Astrocyte (in vitro differentiated cells and primary cell): ENCODE measurements around the gene FSTL4. TPM values are rescaled to one million over a fixed set of nuclear protein-coding genes. Genes with fewer than 3 reads are reported as not detected.

Source experiments
- DNase-seq: peaks from one replicate; pipeline ENCODE4 v3.0.0-alpha.2; 2010; ENCODE audit warnings: low read depth
- FAIRE-seq: peaks from 2 replicates; lab custom pipeline; 2011; peaks lifted over from hg19 to GRCh38; lab: Jason Lieb, UNC
- H2AFZ ChIP-seq: 2 replicates; pipeline ENCODE4 v1.6.0; 2012; ENCODE audit warnings: low read depth, low read length, inconsistent platforms
- H3K27ac ChIP-seq: 2 replicates; pipeline ENCODE4 v1.5.1; 2011; ENCODE audit warnings: low read depth, low read length, inconsistent platforms
- H3K27me3 ChIP-seq: 2 replicates; pipeline ENCODE4 v1.6.0; 2011; ENCODE audit warnings: low read length, inconsistent platforms; ENCODE audit not compliant: insufficient read depth
- H3K36me3 ChIP-seq: 2 replicates; pipeline ENCODE4 v1.5.1; 2011; ENCODE audit warnings: low read length, inconsistent platforms; ENCODE audit not compliant: insufficient read depth
- H3K4me1 ChIP-seq: 2 replicates; pipeline ENCODE4 v1.5.1; 2011; ENCODE audit warnings: low read length, inconsistent platforms; ENCODE audit not compliant: insufficient read depth
- H3K4me2 ChIP-seq: 2 replicates; pipeline ENCODE4 v1.6.0; 2012; ENCODE audit warnings: low read length, inconsistent platforms
- H3K4me3 ChIP-seq: 2 replicates; pipeline ENCODE4 v1.5.1; 2011; ENCODE audit warnings: low read depth, mild to moderate bottlenecking, low read length, inconsistent platforms; ENCODE audit not compliant: insufficient read depth
- H3K79me2 ChIP-seq: 2 replicates; pipeline ENCODE4 v1.6.0; 2012; ENCODE audit warnings: mild to moderate bottlenecking, low read length, inconsistent platforms; ENCODE audit not compliant: insufficient read depth
- H3K9ac ChIP-seq: 2 replicates; pipeline ENCODE4 v1.6.0; 2012; ENCODE audit warnings: mild to moderate bottlenecking, low read length, inconsistent platforms
- H3K9me3 ChIP-seq: 2 replicates; pipeline ENCODE4 v1.5.1; 2012; ENCODE audit warnings: low read depth, mild to moderate bottlenecking, low read length, inconsistent platforms; ENCODE audit not compliant: insufficient read depth
- H4K20me1 ChIP-seq: 2 replicates; pipeline ENCODE4 v1.6.0; 2012; ENCODE audit warnings: low read length, inconsistent platforms; ENCODE audit not compliant: insufficient read depth
- H3K27ac Mint-ChIP-seq: one replicate; pipeline ENCODE4 v1.8.0; 2021; ENCODE audit warnings: mild to moderate bottlenecking, mixed read lengths; ENCODE audit not compliant: unreplicated experiment
- H3K27me3 Mint-ChIP-seq: one replicate; pipeline ENCODE4 v1.8.0; 2021; ENCODE audit warnings: low read depth, mixed read lengths; ENCODE audit not compliant: unreplicated experiment
- H3K36me3 Mint-ChIP-seq: one replicate; pipeline ENCODE4 v1.8.0; 2021; ENCODE audit warnings: low read depth, mixed read lengths; ENCODE audit not compliant: unreplicated experiment
- H3K4me1 Mint-ChIP-seq: one replicate; pipeline ENCODE4 v1.8.0; 2021; ENCODE audit warnings: low read depth, mixed read lengths; ENCODE audit not compliant: unreplicated experiment
- H3K4me3 Mint-ChIP-seq: one replicate; pipeline ENCODE4 v1.8.0; 2021; ENCODE audit warnings: mild to moderate bottlenecking, moderate library complexity, mixed read lengths; ENCODE audit not compliant: unreplicated experiment
- H3K9me3 Mint-ChIP-seq: one replicate; pipeline ENCODE4 v1.8.0; 2021; ENCODE audit warnings: mild to moderate bottlenecking, mixed read lengths; ENCODE audit not compliant: unreplicated experiment
- CTCF ChIP-seq: IDR thresholded peaks from 2 replicates; pipeline ENCODE4 v1.5.1; 2011; ENCODE audit warnings: low read depth, mild to moderate bottlenecking, inconsistent platforms, low read length, moderate library complexity; ENCODE audit not compliant: insufficient read depth
- EZH2 ChIP-seq: IDR thresholded peaks from 2 replicates; pipeline ENCODE4 v1.6.1; 2012; ENCODE audit warnings: mild to moderate bottlenecking, low read length, inconsistent platforms; ENCODE audit not compliant: insufficient read depth
- total RNA-seq: library from RNA; stranded (reverse); gene quantifications from 2 replicates; pipeline ENCODE4 v1.2.1, GENCODE V29; 2021

Gene FSTL4
- total RNA-seq, 1 donor from 2014 or later, result not detected

DNA sequence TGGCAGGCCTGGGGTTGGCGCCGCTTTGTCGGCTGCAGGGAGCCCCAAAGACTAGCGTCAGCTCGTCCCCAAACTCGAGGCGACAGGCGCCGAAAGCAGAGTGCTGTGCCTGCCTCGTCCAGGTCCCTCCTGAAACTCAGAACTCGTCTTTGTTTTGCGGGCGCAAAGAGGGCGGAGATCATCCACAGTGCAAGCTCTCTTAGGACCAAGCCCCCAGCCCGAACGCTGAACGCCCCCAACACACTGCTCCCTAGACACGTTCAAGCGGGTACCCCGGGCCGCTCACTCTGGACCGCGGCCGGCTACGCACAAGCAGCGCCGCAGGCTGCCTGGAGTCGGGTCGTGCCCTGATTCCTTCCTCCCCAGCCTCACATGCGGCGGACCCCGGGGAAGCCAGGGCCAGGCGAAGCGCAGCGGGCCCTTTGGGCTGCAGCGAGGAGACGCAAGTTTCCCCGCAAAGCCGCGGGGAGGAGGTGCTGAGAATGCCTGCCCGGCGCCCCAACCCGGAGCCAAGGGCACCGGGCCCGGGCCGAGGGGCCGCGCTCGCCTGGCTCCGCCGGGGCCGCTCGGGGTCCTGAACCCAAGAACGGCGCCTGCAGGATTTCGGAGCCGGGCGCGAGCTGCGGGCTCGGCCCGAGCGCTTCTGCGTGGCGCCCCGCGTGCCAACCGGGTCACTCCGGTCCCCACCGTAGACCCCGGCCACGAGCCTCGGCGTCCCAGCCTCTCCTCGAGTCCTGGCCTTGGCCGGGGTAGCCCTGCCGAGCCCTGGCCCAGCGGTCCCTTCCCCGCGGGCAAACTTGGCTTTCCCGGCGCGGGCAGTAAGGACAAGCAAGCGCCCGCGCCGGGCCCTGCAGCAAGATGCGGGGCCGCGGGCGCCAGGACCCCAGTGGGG lies 738 bp downstream of the FSTL4 start:
- Histone ChIP-seq H3K9me3 (no peaks in the 10 kb centered on the region), H3K79me2 (no peaks in the 10 kb centered on the region), H3K27ac (no peak overlapping the region), H3K4me1 (peaks cover 7% of the 10 kb centered on the region), H3K9ac (no peak overlapping the region), H2AFZ (no peak overlapping the region), H3K4me3 (no peak overlapping the region), H3K27me3 (peaks cover 54% of the 10 kb centered on the region), H3K36me3 (no peaks in the 10 kb centered on the region), H3K4me2 (peak overlapping the region; percentile 71), H4K20me1 (no peaks in the 10 kb centered on the region)
- Mint-ChIP-seq H3K36me3 (no peaks in the 10 kb centered on the region), H3K4me1 (peaks cover 2% of the 10 kb centered on the region), H3K27me3 (peaks cover 75% of the 10 kb centered on the region), H3K9me3 (no peaks in the 10 kb centered on the region), H3K27ac (no peak overlapping the region), H3K4me3 (peak overlapping the region; percentile 79)
- FAIRE-seq (no peak), DNase-seq (no peak)
- TF ChIP-seq EZH2 (peak; percentile 99), CTCF (no peak)

- Mint-ChIP-seq H3K4me3 (peak overlapping the region; percentile 79), H3K27ac (no peak overlapping the region), H3K36me3 (no peaks in the 10 kb centered on the region), H3K9me3 (no peaks in the 10 kb centered on the region), H3K27me3 (peaks cover 76% of the 10 kb centered on the region), H3K4me1 (peaks cover 2% of the 10 kb centered on the region)
- Histone ChIP-seq H3K4me1 (peaks cover 7% of the 10 kb centered on the region), H3K4me3 (no peak overlapping the region), H2AFZ (no peak overlapping the region), H4K20me1 (no peaks in the 10 kb centered on the region), H3K27me3 (peaks cover 54% of the 10 kb centered on the region), H3K79me2 (no peaks in the 10 kb centered on the region), H3K4me2 (peak overlapping the region; percentile 71), H3K9me3 (no peaks in the 10 kb centered on the region), H3K9ac (no peak overlapping the region), H3K36me3 (no peaks in the 10 kb centered on the region), H3K27ac (no peak overlapping the region)
- no peak for FAIRE-seq
- DNase-seq, result peak; percentile 12
- TF ChIP-seq CTCF (peak; percentile 14), EZH2 (no peak)
These were observed 1.6 kb downstream of the FSTL4 start for GRCh38 chr5:133610489-133611356.
